ENCODE measurements around the gene XAGE2. TPM values are rescaled to one million over a fixed set of nuclear protein-coding genes. Genes with fewer than 3 reads are reported as not detected.

XAGE2 gene
- total RNA-seq, 6 donors from 2014 or later, result 0.37 to 9.3 (median 6.1) TPM

GRCh38 chrX:52422884-52423283 is 54.1 kb downstream of the XAGE2 start:
- Histone ChIP-seq H3K4me1 (peaks cover 0 to 3% (median 0%) of the 10 kb centered on the region in 4 donors), H3K27me3 (no peaks in the 10 kb centered on the region), H3K9me3 (no peaks in the 10 kb centered on the region), H3K27ac (no peak overlapping the region), H3K4me3 (no peak overlapping the region), H3K36me3 (no peaks in the 10 kb centered on the region)
- 47 to 50% methylated on average over 1 of the region's 1 CpG for WGBS, 2 donors
- ATAC-seq (ENCODE audit: low FRiP score in 2 of 2), result peak in 1 of 2 donors; percentile 46
- TF ChIP-seq POLR2AphosphoS5 (IDR thresholded peaks at IDR 0.05), result no peak
- no peak for TF ChIP-seq CTCF (IDR thresholded peaks at IDR 0.05)
- no peak for TF ChIP-seq EP300 (IDR thresholded peaks at IDR 0.05)
- no peak for TF ChIP-seq POLR2A (IDR thresholded peaks at IDR 0.05)
- no peak for DNase-seq

- DNase-seq (no peak), ATAC-seq (ENCODE audit: low FRiP score in 2 of 2) (no peak)
- Histone ChIP-seq H3K4me1 (peaks cover 0 to 3% (median 0%) of the 10 kb centered on the region in 4 donors), H3K27ac (no peak overlapping the region), H3K9me3 (no peaks in the 10 kb centered on the region), H3K36me3 (no peaks in the 10 kb centered on the region), H3K4me3 (no peak overlapping the region), H3K27me3 (no peaks in the 10 kb centered on the region)
- TF ChIP-seq POLR2A (IDR thresholded peaks at IDR 0.05), result no peak
- TF ChIP-seq EP300 (IDR thresholded peaks at IDR 0.05), result no peak
- no peak for TF ChIP-seq POLR2AphosphoS5 (IDR thresholded peaks at IDR 0.05)
- no peak for TF ChIP-seq CTCF (IDR thresholded peaks at IDR 0.05)
- WGBS, 2 donors, result 67 to 100% methylated on average over 1 of the region's 1 CpG
Measured at GRCh38 chrX:52424656-52425055, 55.8 kb downstream of the XAGE2 start.

Small RNAs within 50 kb of the gene (small RNA-seq; reads per million reads assigned to genes)
- gene MIR8088, result 0 reads per million in 4 donors

Other genes with a start within 250 kb of the XAGE2 start
- gene MAGED4, start 184.1 kb upstream of the XAGE2 start, total RNA-seq, result 10 to 100 TPM in 1 of 6 donors, 1 to 10 TPM in 4, under 1 TPM in 1; 0.11 to 27.2 (median 1.6) TPM
- gene XAGE1A, start 126.8 kb downstream of the XAGE2 start, total RNA-seq, result 1 to 10 TPM in 1 of 6 donors, under 1 TPM in 1, not detected in 4; 0.54 to 2.1 TPM
- 1 to 10 TPM in 2 of 6 donors, under 1 TPM in 1, not detected in 3; 0.54 to 3.2 (median 2.1) TPM for gene XAGE1B, start 148.0 kb downstream of the XAGE2 start, total RNA-seq